DOHH2 (cell line): ENCODE data around the gene SMARCC2.

Experiments used
- EZH2phosphoT487 ChIP-seq: fragments of 200-600 bp; sonication (generic); IDR thresholded peaks from 2 replicates; pipeline ENCODE4 v1.6.1; 2017; ENCODE audit warnings: borderline replicate concordance, mild to moderate bottlenecking, antibody characterized with exemption, low read length, moderate library complexity, mixed read lengths
- TF ChIP-seq, protein P1 (sequence below): fragments of 200-600 bp; sonication (generic); IDR thresholded peaks from one replicate; pipeline ENCODE4 v1.5.1; 2014; ENCODE audit warnings: antibody characterized with exemption, mild to moderate bottlenecking, low read depth, low read length; ENCODE audit not compliant: poor library complexity, severe bottlenecking

DNA sequence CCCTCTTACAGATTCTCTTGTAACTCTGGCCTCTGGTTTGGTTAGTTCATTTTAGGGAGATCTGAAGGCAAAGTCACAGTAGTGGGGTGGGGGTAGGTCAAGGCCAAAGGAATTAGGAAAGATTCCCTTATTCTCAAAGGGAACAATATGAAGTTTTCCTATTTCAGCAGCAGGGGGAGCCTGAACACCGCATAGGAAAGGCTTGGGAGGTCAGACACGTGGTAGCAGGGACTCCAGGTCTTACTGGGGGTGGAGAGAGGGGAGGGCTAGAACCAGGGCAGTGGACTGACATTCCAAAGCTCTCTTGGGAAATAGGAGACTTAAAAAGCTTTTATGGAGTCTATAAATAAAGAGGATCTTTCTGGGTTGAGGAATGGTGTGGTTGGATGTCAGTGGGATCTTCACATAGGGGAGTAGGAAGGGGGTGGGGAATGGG is 69.9 kb downstream of the SMARCC2 start:
- TF ChIP-seq, protein P1, sequence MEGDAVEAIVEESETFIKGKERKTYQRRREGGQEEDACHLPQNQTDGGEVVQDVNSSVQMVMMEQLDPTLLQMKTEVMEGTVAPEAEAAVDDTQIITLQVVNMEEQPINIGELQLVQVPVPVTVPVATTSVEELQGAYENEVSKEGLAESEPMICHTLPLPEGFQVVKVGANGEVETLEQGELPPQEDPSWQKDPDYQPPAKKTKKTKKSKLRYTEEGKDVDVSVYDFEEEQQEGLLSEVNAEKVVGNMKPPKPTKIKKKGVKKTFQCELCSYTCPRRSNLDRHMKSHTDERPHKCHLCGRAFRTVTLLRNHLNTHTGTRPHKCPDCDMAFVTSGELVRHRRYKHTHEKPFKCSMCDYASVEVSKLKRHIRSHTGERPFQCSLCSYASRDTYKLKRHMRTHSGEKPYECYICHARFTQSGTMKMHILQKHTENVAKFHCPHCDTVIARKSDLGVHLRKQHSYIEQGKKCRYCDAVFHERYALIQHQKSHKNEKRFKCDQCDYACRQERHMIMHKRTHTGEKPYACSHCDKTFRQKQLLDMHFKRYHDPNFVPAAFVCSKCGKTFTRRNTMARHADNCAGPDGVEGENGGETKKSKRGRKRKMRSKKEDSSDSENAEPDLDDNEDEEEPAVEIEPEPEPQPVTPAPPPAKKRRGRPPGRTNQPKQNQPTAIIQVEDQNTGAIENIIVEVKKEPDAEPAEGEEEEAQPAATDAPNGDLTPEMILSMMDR = peak; percentile 81
- no peak for TF ChIP-seq EZH2phosphoT487
